Body of pancreas (tissue), 4 donors: ENCODE measurements around the gene MCM10.

Experiments used
- CTCF ChIP-seq, 7 experiments: fragments of 450-650 bp in 4 of 7; fragments of 200-600 bp in 3 of 7; sonication (generic) in 3 of 7; IDR thresholded peaks; one replicate each; pipeline ENCODE4 v1.5.1; 2016 to 2019; ENCODE audit warnings: antibody characterized with exemption in 7 of 7
- POLR2A ChIP-seq, 3 donors: fragments of 450-650 bp; IDR thresholded peaks; one replicate each; pipeline ENCODE4 v1.6.1; 2016; ENCODE audit warnings: antibody characterized with exemption in 3 of 3, mild to moderate bottlenecking in 2 of 3

GRCh38 chr10:13221572-13221971, 60.2 kb downstream of the MCM10 start:
- TF ChIP-seq CTCF (IDR thresholded peaks at IDR 0.05) = no peak
- no peak for TF ChIP-seq POLR2A (IDR thresholded peaks at IDR 0.05)
